C4-2B (cell line): ENCODE measurements around the gene FAF1.

Source experiments
- H3K27ac ChIP-seq: fragments of 450-650 bp; 2 replicates; pipeline ENCODE4 v1.5.1; 2017
- ZFX ChIP-seq: fragments of 450-650 bp; IDR thresholded peaks from 2 replicates; pipeline ENCODE4 v1.6.1; 2017
- TF ChIP-seq, protein P1 (sequence below): fragments of 450-650 bp; conservative IDR thresholded peaks from 2 replicates; pipeline ENCODE4 v1.5.1; 2017; ENCODE audit warnings: mild to moderate bottlenecking

Gene FAF1

DNA sequence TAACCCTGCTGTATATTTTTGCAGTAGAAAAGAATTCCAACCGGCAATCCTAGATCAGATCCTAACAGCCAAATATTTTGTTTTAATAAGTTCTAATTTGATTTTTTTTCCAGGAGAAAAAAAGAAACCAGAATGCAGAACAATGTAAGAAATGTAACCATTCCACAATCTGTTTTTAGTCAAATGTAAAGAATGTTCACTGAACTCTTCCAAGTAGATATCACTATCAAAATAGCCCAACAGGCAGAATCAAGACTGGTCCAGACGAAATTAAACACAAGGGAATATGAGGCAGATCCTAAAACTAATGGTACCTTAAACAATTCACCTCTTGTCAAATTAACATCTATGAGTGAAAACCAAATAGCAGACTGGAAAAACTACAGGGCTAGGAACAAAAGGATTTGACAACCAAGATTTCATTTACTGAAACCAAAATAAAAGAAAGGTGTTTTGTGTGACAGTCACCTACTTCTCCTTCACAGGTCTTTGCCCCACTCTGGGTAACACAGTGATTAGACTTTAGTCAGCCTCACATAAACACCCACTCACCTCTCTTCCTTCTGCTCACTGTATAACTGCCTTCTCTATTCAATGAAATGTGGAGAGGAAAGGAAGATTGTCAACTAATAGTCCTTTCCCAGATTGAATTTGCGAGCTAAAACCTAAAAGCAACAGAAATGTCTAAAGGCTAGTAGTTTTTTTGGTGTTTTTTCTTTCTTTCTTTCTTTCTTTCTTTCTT, 137.9 kb downstream of the FAF1 start:
- no peak overlapping the region for H3K27ac ChIP-seq
- no peak for TF ChIP-seq ZFX
- TF ChIP-seq, protein P1, sequence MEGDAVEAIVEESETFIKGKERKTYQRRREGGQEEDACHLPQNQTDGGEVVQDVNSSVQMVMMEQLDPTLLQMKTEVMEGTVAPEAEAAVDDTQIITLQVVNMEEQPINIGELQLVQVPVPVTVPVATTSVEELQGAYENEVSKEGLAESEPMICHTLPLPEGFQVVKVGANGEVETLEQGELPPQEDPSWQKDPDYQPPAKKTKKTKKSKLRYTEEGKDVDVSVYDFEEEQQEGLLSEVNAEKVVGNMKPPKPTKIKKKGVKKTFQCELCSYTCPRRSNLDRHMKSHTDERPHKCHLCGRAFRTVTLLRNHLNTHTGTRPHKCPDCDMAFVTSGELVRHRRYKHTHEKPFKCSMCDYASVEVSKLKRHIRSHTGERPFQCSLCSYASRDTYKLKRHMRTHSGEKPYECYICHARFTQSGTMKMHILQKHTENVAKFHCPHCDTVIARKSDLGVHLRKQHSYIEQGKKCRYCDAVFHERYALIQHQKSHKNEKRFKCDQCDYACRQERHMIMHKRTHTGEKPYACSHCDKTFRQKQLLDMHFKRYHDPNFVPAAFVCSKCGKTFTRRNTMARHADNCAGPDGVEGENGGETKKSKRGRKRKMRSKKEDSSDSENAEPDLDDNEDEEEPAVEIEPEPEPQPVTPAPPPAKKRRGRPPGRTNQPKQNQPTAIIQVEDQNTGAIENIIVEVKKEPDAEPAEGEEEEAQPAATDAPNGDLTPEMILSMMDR = no peak

DNA sequence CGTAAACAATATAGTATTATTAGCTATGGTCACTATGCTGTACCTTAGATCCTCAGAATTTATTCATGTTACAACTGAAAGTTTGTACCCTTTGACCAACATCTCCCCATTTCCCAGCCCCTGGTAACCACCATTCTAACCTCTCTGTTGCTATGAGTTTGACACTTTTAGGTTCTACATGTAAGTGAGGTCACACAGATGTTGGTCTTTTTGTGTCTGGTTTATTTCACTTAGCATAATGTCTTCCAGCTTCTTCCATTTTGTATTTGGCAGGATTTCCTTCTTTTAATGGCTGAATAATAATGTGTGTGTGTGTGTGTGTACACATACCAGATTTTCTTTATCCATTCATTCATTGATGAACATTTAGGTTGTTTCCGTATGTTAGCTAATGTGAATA, 139.5 kb downstream of the FAF1 start:
- no peak overlapping the region for H3K27ac ChIP-seq
- no peak for TF ChIP-seq ZFX

DNA sequence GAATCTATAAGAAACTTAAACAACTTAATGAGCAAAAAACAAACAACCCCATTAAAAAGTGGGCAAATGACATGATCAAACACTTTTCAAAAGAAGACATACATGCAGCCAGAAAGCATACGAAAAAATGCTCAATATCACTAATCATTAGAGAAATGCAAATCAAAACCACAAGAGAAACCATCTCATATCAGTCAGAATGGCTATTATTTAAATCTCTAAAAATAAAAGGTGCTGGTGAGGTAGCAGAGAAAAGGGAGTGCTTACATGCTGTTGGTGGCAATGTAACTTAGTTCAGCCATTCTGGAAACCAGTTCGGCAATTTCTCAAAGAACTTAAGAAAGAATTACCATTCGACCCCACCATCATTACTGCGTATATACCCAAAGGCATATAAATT, 147.7 kb downstream of the FAF1 start:
- H3K27ac ChIP-seq = no peak overlapping the region
- TF ChIP-seq ZFX = no peak
- TF ChIP-seq, protein P1 = no peak

DNA sequence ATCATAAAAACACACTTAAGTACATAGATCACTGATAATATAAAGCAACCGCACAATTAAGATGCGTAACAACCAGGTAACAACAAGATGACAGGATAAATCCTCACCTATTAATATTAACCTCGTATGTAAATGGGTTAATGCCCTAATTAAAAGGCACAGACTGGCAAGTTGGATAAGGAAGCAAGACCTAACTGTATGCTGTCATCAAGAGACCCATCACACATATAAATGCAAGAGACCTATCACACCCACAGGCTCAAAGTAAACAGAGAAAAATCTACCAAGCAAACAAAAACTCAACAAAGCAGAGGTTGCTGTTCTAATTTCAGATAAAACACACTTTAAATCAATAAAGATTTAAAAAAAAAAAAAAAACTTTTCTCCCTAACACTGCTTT, 151.8 kb downstream of the FAF1 start:
- no peak for TF ChIP-seq ZFX
- TF ChIP-seq, protein P1 = no peak
- H3K27ac ChIP-seq = no peak overlapping the region

DNA sequence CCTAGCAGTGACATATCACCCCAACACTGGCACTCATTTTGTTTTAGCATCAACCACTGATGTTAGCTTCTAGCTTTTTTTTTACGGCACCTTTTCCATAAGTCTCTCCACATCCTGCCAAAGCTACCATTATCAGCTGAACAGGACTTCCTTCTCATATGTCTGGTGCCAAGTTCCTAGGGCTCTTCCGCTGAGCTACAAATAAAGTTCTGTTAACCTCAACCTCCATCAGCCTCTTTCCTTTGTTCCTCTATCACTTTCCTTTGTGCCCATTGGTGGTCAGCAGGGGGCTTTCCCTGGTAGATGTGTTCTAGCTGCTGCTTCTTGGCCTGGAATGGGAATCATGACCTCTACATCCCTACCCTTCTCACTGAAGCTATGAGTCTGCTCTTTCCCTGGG, 163.8 kb downstream of the FAF1 start:
- no peak overlapping the region for H3K27ac ChIP-seq
- TF ChIP-seq ZFX = no peak
- TF ChIP-seq, protein P1 = no peak

DNA sequence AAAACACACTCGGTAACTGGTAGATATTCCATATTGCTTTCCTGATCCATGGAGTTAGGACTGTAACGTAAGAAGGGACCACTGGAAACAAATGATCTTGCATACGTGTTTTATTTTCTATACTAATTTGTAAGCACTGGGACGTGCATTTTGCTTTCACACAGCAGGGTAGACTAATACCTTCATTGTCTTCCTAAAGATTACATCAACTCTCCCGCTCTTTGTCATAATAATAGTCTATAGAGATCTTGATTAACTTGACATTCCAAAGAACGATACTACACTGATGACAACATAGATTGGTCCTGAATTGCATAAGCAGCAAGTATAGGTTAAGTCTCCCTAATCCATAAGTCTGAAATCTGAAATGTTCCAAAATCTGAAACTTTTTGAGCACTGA, 166.5 kb downstream of the FAF1 start:
- no peak overlapping the region for H3K27ac ChIP-seq

DNA sequence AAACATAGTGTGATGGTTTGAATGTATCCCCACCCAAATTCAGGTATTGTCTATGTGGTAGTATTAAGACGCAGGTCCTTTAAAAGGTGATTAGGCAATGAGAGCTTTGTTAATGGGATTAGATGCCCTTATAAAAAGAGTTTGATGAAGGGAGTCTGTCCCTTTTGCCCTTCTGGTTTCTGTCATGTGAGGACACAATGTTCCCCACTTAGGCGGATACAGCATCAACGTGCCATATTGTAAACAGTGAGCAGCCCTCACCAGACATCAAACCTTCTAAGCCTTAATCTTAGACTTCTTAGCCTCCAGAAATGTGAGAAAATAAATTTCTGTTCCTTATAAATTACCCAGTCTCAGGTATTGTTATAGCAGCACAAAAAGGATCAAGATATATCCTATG, 172.8 kb downstream of the FAF1 start:
- no peak overlapping the region for H3K27ac ChIP-seq
- no peak for TF ChIP-seq ZFX
- TF ChIP-seq, protein P1 = no peak

More for the DNA sequence above, 166.5 kb downstream of the FAF1 start:
- no peak for TF ChIP-seq ZFX
- TF ChIP-seq, protein P1 = no peak

DNA sequence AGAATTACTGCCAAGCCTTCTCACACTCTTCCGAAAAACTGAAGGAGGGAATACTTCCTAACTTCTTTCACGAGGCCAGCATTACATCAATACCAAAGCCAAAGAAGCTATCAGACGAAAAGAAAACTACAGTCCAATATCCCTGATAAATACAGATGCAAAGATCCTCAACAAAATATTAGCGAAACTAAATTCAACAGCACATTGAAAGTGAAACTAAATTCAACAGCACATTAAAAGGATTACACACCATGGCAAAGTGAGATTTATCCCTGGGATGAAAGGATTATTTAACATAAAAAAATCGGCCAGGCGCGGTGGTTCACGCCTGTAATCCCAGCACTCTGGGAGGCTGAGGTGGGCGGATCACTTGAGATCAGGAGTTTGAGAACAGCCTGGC, 176.8 kb downstream of the FAF1 start:
- TF ChIP-seq, protein P1 = no peak
- no peak for TF ChIP-seq ZFX
- no peak overlapping the region for H3K27ac ChIP-seq
